Measurements from ENCODE around the gene ALOX12B.

DNA sequence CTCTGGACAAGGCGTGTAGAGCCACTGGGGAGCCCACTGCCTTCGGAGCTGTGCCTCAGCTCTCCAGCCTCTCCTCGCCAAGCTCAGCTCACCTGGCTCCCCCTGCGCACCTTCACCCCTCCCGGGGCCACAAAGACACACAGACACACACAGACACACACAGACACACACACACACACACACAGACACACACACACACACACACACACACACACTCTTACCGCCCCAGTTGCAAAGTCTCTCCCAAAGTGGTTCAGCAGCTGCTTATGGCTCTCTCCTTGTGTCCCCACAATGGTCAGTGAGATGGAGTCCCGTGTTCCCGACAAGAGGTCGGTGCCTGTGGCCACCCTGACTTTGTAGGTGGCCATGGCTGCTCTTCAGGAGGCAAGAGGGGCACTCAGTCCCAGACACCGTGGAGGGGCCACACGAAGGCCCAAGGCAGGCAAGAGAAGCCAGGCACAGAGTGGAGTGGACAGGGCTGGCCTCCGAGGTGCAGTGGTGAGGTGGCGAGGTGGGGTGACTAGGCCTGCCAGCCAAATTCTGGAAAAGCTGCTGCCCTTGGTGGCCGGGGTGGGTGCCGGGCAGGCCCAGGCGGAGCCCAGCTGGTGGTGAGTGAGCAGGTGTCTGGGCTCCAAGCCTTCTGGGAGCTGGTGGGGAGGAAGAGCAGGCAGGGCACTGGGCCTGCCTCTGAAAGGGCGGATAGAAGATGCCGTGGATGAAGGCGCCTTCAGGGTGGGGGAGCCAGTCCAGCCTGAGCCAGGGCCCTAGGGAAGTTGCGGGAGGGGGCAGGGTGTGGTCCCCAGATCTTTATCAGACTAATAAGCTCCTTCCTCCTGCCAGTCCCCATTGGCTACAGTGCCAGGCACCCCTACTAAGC lies at the start of gene ALOX12B:
- TF ChIP-seq EZH2 (IDR thresholded peaks at IDR 0.05; ENCODE audit: borderline replicate concordance, low read depth, low read length, severe bottlenecking), result no peak
- TF ChIP-seq, protein P1, sequence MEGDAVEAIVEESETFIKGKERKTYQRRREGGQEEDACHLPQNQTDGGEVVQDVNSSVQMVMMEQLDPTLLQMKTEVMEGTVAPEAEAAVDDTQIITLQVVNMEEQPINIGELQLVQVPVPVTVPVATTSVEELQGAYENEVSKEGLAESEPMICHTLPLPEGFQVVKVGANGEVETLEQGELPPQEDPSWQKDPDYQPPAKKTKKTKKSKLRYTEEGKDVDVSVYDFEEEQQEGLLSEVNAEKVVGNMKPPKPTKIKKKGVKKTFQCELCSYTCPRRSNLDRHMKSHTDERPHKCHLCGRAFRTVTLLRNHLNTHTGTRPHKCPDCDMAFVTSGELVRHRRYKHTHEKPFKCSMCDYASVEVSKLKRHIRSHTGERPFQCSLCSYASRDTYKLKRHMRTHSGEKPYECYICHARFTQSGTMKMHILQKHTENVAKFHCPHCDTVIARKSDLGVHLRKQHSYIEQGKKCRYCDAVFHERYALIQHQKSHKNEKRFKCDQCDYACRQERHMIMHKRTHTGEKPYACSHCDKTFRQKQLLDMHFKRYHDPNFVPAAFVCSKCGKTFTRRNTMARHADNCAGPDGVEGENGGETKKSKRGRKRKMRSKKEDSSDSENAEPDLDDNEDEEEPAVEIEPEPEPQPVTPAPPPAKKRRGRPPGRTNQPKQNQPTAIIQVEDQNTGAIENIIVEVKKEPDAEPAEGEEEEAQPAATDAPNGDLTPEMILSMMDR (IDR thresholded peaks at IDR 0.05; ENCODE audit: extremely low read depth in 1 of 2, insufficient read depth in 1 of 2, low read depth in 1 of 2, low read length in 2 of 2), result no peak
- TF ChIP-seq POLR2A (IDR thresholded peaks at IDR 0.05; ENCODE audit: low read depth, low read length), result no peak
- no peak for TF ChIP-seq MYC (IDR thresholded peaks at IDR 0.05; ENCODE audit: low read depth, low read length)
- TF ChIP-seq POLR2AphosphoS5 (IDR thresholded peaks at IDR 0.05; ENCODE audit: insufficient read depth, low read depth, low read length), result no peak
- no peak for TF ChIP-seq JUN (IDR thresholded peaks at IDR 0.05; ENCODE audit: borderline replicate concordance, insufficient read depth, insufficient read length, low read depth)
- no peak for TF ChIP-seq GATA2 (IDR thresholded peaks at IDR 0.05; ENCODE audit: insufficient read depth, insufficient read length, low read depth, low read length)
- no peak for TF ChIP-seq FOS (IDR thresholded peaks at IDR 0.05; ENCODE audit: borderline replicate concordance, insufficient read depth, low read length)
